Heart left ventricle (tissue), 16 donors: ENCODE results near the gene PYM1. TPM values are rescaled to one million over a fixed set of nuclear protein-coding genes. Genes with fewer than 3 reads are reported as not detected.

Source experiments
- ATAC-seq, 4 donors: fragments of 200-7000 bp; cut with Tn5 transposase; one replicate each; pipeline ENCODE4 v1.9.1; 2020 to 2022; ENCODE audit warnings: moderate library complexity in 4 of 4, mild to moderate bottlenecking in 3 of 4, moderate number of reproducible peaks in 1 of 4
- DNase-seq, 5 donors: peaks; one replicate each; pipeline ENCODE4 v3.0.0-alpha.2; 2020
- H3K27ac ChIP-seq, 12 donors: fragments of 200-600 bp; sonication (generic) in 4 of 12; one replicate each; pipeline versions ENCODE4 v1.5.0 to v1.8.0; 2016 to 2022; ENCODE audit warnings: mild to moderate bottlenecking in 2 of 12
- H3K27me3 ChIP-seq, 9 donors: fragments of 200-600 bp; sonication (generic) in 2 of 9; one replicate each; pipeline versions ENCODE4 v1.5.1 to v1.8.0; 2016 to 2022; ENCODE audit warnings: mild to moderate bottlenecking in 3 of 9
- H3K36me3 ChIP-seq, 9 donors: fragments of 200-600 bp; sonication (generic) in 2 of 9; one replicate each; pipeline versions ENCODE4 v1.5.0 to v1.8.0; 2018 to 2022; ENCODE audit warnings: mild to moderate bottlenecking in 2 of 9
- H3K4me1 ChIP-seq, 12 donors: fragments of 200-600 bp; sonication (generic) in 4 of 12; one replicate each; pipeline versions ENCODE4 v1.5.0 to v1.8.0; 2016 to 2022; ENCODE audit warnings: mild to moderate bottlenecking in 3 of 12
- H3K4me3 ChIP-seq, 12 donors: fragments of 200-600 bp; sonication (generic) in 4 of 12; one replicate each; pipeline versions ENCODE4 v1.5.0 to v1.8.0; 2017 to 2022; ENCODE audit warnings: mild to moderate bottlenecking in 9 of 12, moderate library complexity in 4 of 12
- H3K9me3 ChIP-seq, 12 donors: fragments of 200-600 bp; sonication (generic) in 4 of 12; one replicate each; pipeline versions ENCODE4 v1.5.0 to v1.8.0; 2016 to 2022; ENCODE audit warnings: mild to moderate bottlenecking in 1 of 12
- POLR2A ChIP-seq, 2 donors: fragments of 450-650 bp; IDR thresholded peaks; one replicate each; pipeline ENCODE4 v1.6.1; 2017; ENCODE audit warnings: antibody characterized with exemption in 2 of 2, mild to moderate bottlenecking in 2 of 2, moderate library complexity in 2 of 2
- WGBS, 4 donors: extraction: QIAGEN DNeasy Blood & Tissue Kit in 2 of 4; methylation state at CpG; one replicate each; pipeline versions ENCODE4 v1.1.5 to v1.1.7; 2013 to 2018; 5-methylcytosine and 5-hydroxymethylcytosine counted together
- intact Hi-C, 10 donors: fragments of 100-400 bp; cut with DNase I; formaldehyde crosslinking; loops; one replicate each; pipeline versions ENCODE4 v1.11.1 to v1.14.2; 2022
- polyA plus RNA-seq, 2 donors: library from polyadenylated mRNA; stranded (reverse); fragments of 200-250 nt; gene quantifications; one replicate each; pipeline ENCODE4 v1.2.3, GENCODE V29; 2013
- total RNA-seq, 9 donors: library from RNA; depleted of rRNA in 2 of 9; stranded (reverse); fragments of >200 nt in 2 of 9; fragmentation: NEBNext Ultra II Directional in 3 of 9; extraction: Animal tissue kit (Norgen Biotek cat#: 25700) in 3 of 9; gene quantifications; one replicate each; pipeline versions ENCODE4 v1.1.0 to v1.2.4, GENCODE V29; 2016 to 2023
- TF ChIP-seq, protein P1 (sequence below), 12 donors: fragments of 200-600 bp; sonication (generic) in 4 of 12; IDR thresholded peaks; one replicate each; pipeline versions ENCODE4 v1.5.0 to v1.8.0; 2018 to 2022; ENCODE audit warnings: antibody characterized with exemption in 12 of 12, mild to moderate bottlenecking in 5 of 12
- donor health status: ischemic (EF 13 %, LVEDD 7.1; RV severe dilation, severe dysfunction).
- donor health status: healthy with polysubstance abuse.
- donor health status: DM: no; HTN: yes; CAD: no.
- donor health status: DM: no; HTN: no; CAD: no.
- donor health status: ischemic (EF 25% LVEDD 6.9; RV normal size, moderate dysfunction).
- donor health status: ischemic (EF 25% LVEDD 5.7; RV mildly dilated, moderate dysfunction).
- donor health status: healthy.
- donor health status: DM: yes; HTN: yes; CAD: no.
- donor health status: ischemic (EF 35%, LVEDD 5.7; RV mildly dilated, moderate dysfunction).
- donor health status: nonischemic (EF 11% LVEDD 7.7; RV severe dilation, severe dysfunction).
- donor health status: DM: yes; HTN: yes; CAD: no.
- donor health status: PGD.
- donor health status: ischemic (EF 29% LVEDD 5.4; RV normal size, mild dysfunction).
- donor health status: nonischemic (EF 23%, LVEDD 6.1; RV moderate dilation, normal function).

Gene PYM1
- total and polyA plus RNA-seq, 11 donors, result 12.0 to 33.6 (median 15.3) TPM

DNA sequence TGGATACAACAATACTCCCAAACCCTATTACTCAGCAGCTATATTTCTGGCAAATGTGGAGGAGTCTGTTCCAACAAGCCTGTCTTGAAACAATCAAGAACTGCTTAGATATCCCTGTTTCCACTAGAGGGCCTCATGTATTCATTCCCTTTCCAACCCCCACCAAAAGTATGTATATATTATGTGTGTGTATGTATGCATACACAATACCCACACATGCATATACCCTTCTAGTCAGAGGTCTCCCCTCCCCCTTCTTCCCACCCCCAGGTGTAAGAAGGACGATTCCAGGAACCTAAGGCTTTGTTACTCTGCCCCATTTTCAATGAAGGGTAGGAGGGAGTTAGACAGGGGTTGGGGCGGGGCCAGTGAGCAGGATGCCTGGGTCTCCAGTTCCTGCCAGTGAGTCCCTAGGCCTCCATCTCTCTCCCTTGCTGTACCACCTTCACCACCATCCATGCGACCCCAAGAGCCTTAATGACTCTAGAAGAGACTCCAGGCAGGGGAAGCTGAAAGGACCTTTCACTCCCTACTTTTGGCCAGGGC is 3.1 kb upstream of the PYM1 start, which contains the start of gene DGKA:
DGKA (plus strand) TSS at position 392 of the 546 bp plus-strand sequence. CDS start 5,342 bp downstream, outside the sequence.
- 37 to 50% (median 41%) methylated on average over 3 of the region's 3 CpGs for whole genome bisulfite sequencing, 4 donors
- H3K27me3 ChIP-seq, result no peaks in the 10 kb centered on the region
- peak within 1 kb of the TSS; percentile 62 to 88 (median 74) for H3K4me3 ChIP-seq
- intact Hi-C loops, result loop anchor here in 3 of 10 donors (5.0 kb wide), 2 partner anchors 36 to 41 kb away; partner anchors contain the start of genes CDK2 (in 2 of the 3), PMEL (in 2 of the 3) and RAB5B (in 1 of the 3)
- peak in 2 of 5 donors; percentile 30 to 41 for DNase-seq
- peaks cover 0 to 65% (median 37%) of the 10 kb centered on the region in 12 donors for H3K4me1 ChIP-seq
- H3K9me3 ChIP-seq, result no peaks in the 10 kb centered on the region
- H3K27ac ChIP-seq, result peak within 1 kb of the TSS in 11 of 12 donors; percentile 37 to 98 (median 75)
- ATAC-seq, result peak in 3 of 4 donors; percentile 2 to 10 (median 8)
- TF ChIP-seq, protein P1, sequence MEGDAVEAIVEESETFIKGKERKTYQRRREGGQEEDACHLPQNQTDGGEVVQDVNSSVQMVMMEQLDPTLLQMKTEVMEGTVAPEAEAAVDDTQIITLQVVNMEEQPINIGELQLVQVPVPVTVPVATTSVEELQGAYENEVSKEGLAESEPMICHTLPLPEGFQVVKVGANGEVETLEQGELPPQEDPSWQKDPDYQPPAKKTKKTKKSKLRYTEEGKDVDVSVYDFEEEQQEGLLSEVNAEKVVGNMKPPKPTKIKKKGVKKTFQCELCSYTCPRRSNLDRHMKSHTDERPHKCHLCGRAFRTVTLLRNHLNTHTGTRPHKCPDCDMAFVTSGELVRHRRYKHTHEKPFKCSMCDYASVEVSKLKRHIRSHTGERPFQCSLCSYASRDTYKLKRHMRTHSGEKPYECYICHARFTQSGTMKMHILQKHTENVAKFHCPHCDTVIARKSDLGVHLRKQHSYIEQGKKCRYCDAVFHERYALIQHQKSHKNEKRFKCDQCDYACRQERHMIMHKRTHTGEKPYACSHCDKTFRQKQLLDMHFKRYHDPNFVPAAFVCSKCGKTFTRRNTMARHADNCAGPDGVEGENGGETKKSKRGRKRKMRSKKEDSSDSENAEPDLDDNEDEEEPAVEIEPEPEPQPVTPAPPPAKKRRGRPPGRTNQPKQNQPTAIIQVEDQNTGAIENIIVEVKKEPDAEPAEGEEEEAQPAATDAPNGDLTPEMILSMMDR (IDR thresholded peaks at IDR 0.05), result peak in 11 of 12 donors; percentile 26 to 66 (median 45)
- TF ChIP-seq POLR2A (IDR thresholded peaks at IDR 0.05), result no peak
- no peaks in the 10 kb centered on the region for H3K36me3 ChIP-seq

DNA sequence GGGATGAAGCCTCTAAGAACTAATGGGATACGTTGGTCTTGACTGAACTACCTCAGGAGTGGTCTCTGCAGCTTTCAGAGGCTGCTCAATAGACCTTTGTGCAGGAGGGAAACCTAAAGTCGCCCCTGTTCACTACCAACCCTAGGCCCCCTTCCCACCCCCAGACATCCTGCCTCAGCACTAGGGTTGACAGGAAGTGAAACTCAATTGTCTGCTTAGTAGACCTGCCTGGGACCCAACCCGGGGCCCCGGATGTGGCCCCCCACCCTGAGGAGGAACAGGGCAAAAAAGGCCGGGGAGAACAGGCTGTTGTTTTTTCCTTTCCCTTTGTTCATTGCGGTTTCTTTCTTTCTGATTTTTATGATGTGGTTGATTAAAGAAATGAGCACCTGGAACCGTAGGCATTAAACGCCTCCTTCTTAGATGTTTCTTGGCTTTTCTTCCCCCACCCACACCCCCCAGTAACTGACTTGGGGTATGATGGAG is 1.7 kb upstream of the PYM1 start:
- Histone ChIP-seq H3K4me3 (peak overlapping the region in 1 of 12 donors; percentile 83), H3K9me3 (no peaks in the 10 kb centered on the region), H3K27me3 (no peaks in the 10 kb centered on the region), H3K27ac (peak overlapping the region in 6 of 12 donors; percentile 4 to 98 (median 34)), H3K4me1 (peaks cover 0 to 69% (median 38%) of the 10 kb centered on the region in 12 donors), H3K36me3 (peaks cover 0 to 8% (median 0%) of the 10 kb centered on the region in 9 donors)
- peak in 2 of 5 donors; percentile 36 to 68 for DNase-seq
- no peak for ATAC-seq
- 55 to 64% (median 62%) methylated on average over 8 of the region's 8 CpGs for WGBS, 4 donors
- intact Hi-C loops, result loop anchor here in 7 of 10 donors (5.0 kb wide), 5 partner anchors 43 to 112 kb away; partner anchors contain the start of genes ORMDL2 (in 2 of the 7), SARNP (in 2 of the 7), DNAJC14 (in 1 of the 7) and RAB5B (in 1 of the 7)
- TF ChIP-seq, protein P1 (IDR thresholded peaks at IDR 0.05), result no peak
- TF ChIP-seq POLR2A (IDR thresholded peaks at IDR 0.05), result no peak

DNA sequence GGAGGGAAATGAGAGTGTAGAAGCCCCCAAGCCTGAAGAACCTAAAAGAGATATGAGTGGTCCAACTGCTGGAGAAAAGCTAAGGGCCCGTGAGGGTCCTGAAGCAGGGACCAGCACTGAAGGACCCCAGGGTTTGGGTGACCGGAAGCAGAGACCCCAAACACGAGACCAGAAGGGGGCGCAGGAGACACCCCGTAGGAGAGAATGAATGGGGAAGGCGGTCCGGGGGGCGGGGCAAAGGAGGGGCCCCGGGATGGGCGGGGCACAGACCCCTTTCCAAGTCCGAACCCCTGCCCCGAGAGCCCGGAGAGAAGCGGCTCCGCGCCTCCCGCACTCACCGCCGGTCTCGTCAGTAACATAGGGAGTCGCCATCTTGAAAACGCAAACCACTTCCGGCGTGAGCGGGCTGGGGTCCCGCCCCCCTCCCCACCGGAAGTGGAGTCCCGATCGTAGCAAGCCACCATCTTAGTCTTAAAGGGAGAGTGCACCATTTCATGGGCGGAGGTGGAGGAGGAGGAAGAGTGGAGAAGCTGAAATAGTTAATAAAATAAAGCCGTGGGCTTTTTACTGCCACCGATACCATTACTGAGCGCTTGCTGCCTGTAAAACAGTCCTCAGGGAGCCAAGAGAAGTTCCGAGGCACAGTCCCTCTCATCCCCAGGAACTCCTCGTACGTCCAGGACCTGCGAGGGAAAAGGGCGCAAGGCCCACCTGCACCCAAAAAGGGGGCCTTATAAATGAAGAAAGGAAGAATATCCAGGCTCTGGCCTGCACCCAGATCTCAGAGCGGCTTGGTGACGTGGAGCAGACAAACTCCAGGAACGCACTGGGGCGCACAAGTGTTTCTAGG is 731 bp downstream of the PYM1 start:
- H3K27ac ChIP-seq, result peak overlapping the region; percentile 81 to 98 (median 97)
- H3K4me3 ChIP-seq, result peak overlapping the region; percentile 53 to 95 (median 82)
- TF ChIP-seq, protein P1 (IDR thresholded peaks at IDR 0.05), result peak; percentile 38 to 96 (median 77)
- TF ChIP-seq POLR2A (IDR thresholded peaks at IDR 0.05), result peak in 1 of 2 donors; percentile 51
- DNase-seq (peak; percentile 87 to 91 (median 89)), ATAC-seq (peak; percentile 87 to 91 (median 89))
- H3K4me1 ChIP-seq, result peaks cover 0 to 53% (median 34%) of the 10 kb centered on the region in 12 donors
- 0% methylated on average over 32 to 42 of the region's 42 CpGs for WGBS, 4 donors
- intact Hi-C loops, result loop anchor here in 8 of 10 donors (1.0 to 5.0 kb wide), 9 partner anchors 45 to 110 kb away; partner anchors contain the start of genes DNAJC14 (in 3 of the 8), ORMDL2 (in 3 of the 8), SARNP (in 2 of the 8) and RAB5B (in 1 of the 8)
- H3K27me3 ChIP-seq, result no peaks in the 10 kb centered on the region
- no peaks in the 10 kb centered on the region for H3K9me3 ChIP-seq
- peaks cover 0 to 22% (median 11%) of the 10 kb centered on the region in 9 donors for H3K36me3 ChIP-seq
